ENCODE measurements around the gene VAV3.

The VAV3 gene

GRCh38 chr1:107530543-107530942 is 434.4 kb downstream of the VAV3 start:
- DNase-seq: no peak

GRCh38 chr1:107529511-107530149 is 435.4 kb downstream of the VAV3 start:
- peak; percentile 63 for DNase-seq

DNA sequence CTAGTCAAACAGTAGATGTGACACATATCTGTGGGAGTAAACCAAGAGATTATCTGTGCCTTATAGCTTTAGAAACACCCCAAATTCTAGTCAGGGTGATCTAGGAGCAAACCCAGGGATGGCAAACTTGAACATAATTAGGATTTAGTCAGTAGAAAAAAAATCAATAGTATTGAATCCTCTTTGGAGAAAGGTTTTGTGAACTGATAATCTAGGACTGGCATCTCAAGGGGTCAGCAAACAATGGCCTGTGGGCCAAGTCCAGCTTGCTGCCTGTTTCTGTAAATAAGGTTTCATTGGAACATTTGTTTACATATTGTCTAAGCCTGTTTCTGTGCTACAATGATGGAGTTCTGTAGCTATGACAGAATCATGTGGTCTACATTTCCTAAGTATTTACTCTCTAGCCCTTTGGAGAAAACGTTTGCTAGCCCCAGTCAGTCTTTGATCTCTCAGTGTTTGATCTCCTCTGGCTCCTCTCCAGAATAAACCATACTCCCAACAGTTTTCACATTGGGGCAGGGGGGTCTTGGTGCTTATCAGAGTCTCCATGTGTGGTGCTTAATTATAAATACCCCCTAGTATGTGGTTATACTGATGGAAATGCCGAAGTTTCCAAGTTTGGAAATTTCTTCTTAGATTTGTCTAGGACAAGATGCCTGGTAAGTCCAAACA is 438.3 kb downstream of the VAV3 start:
- no peak for DNase-seq

DNA sequence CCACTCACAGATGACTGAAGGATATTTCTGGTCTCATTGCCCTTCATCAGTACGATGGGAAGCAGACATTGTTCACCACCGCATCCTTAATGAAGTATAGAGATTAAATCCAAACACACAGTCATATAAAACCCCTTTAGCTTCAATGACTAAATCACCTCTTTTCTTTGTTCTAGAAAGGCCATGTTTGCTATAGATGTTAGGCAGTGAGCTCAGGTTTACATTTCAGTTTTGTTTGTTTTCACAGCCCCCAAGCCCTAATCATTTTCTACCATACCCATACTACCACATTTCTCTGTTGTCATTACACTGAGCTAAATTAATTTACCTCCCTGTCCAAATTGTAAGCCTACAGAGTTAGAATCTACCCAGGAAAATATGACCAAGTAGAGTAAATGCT is 439.0 kb downstream of the VAV3 start:
- no peak for DNase-seq

GRCh38 chr1:107525145-107525544 is 439.8 kb downstream of the VAV3 start:
- DNase-seq: peak; percentile 28

- no peak for DNase-seq
Observed at GRCh38 chr1:107524301-107524700, 440.7 kb downstream of the VAV3 start.

DNA sequence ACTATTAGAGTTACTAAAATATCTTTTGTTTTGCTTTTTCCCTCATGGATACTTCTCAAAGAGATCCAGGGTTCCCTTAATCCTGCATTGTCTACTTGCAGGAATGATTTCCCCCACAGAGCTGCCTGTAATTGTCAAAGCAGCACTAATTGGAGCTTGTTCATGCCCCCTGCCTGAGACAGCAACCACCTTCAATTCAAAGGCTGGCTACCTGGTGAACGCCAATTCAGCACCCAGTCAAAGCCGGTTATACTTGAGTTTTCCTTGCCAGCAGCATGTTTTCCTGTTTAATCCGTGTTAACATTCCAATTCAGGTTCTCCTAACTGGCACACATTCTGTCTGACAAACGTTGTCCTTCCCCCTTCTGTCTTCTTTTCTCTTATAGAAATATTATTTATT is 441.2 kb downstream of the VAV3 start:
- no peak for DNase-seq

GRCh38 chr1:107523061-107523460 is 441.9 kb downstream of the VAV3 start:
- no peak for DNase-seq

Data from fibroblast of skin of abdomen (primary cell).